Measurements from ENCODE around the gene ZSCAN30. TPM values are rescaled to one million over a fixed set of nuclear protein-coding genes. Genes with fewer than 3 reads are reported as not detected.

ZSCAN30 gene
- polyA plus RNA-seq, 1 donor from 2014 or later, result 30.6 TPM

- Histone ChIP-seq H3K27me3 (ENCODE audit: insufficient read depth, low read depth, low read length) (no peaks in the 10 kb centered on the region), H3K4me2 (ENCODE audit: low read length) (no peak overlapping the region)
Observed at GRCh38 chr18:35277633-35278032, 12.4 kb downstream of the ZSCAN30 start.

GRCh38 chr18:35276267-35276666 is 13.8 kb downstream of the ZSCAN30 start:
- H3F3A ChIP-seq (ENCODE audit: insufficient read depth, low read length, poor library complexity, severe bottlenecking), result no peaks in the 10 kb centered on the region
- no peak overlapping the region for H3K27ac ChIP-seq (ENCODE audit: low read length)
- no peaks in the 10 kb centered on the region for H3K36me3 ChIP-seq (ENCODE audit: insufficient read depth, low read length)
- no peak overlapping the region for H2AFZ ChIP-seq (ENCODE audit: low read depth, low read length)
- no peaks in the 10 kb centered on the region for H3K79me2 ChIP-seq (replicated peaks; ENCODE audit: insufficient read depth, low read length)
- H3K9me3 ChIP-seq (ENCODE audit: low read length), result no peaks in the 10 kb centered on the region
- H4K20me1 ChIP-seq (ENCODE audit: insufficient read depth), result no peaks in the 10 kb centered on the region
- H3K27me3 ChIP-seq (ENCODE audit: insufficient read depth, low read depth, low read length), result no peaks in the 10 kb centered on the region
- no peak overlapping the region for H3K9ac ChIP-seq (ENCODE audit: low read length)
- no peak overlapping the region for H3K4me3 ChIP-seq (ENCODE audit: low read length)
- H3K9me2 ChIP-seq (ENCODE audit: insufficient read depth, low read length), result no peaks in the 10 kb centered on the region
- H3K4me2 ChIP-seq (ENCODE audit: low read length), result no peak overlapping the region
- TF ChIP-seq TAF1 (IDR thresholded peaks at IDR 0.05; ENCODE audit: low read depth), result no peak
- no peak for TF ChIP-seq REST (IDR thresholded peaks at IDR 0.05; ENCODE audit: borderline replicate concordance)
- no peak for TF ChIP-seq EZH2 (IDR thresholded peaks at IDR 0.05; ENCODE audit: borderline replicate concordance, insufficient read depth, low read length, poor library complexity, severe bottlenecking)
- no peak for TF ChIP-seq MXI1 (conservative IDR thresholded peaks at IDR 0.05; ENCODE audit: poor library complexity, severe bottlenecking)
- no peak for TF ChIP-seq CTCF (IDR thresholded peaks at IDR 0.05; ENCODE audit: poor library complexity, severe bottlenecking)
- TF ChIP-seq SMC3 (conservative IDR thresholded peaks at IDR 0.05; ENCODE audit: poor library complexity), result no peak
- TF ChIP-seq POLR2AphosphoS5 (IDR thresholded peaks at IDR 0.05), result no peak

More at GRCh38 chr18:35277633-35278032, 12.4 kb downstream of the ZSCAN30 start:
- Histone ChIP-seq H2AFZ (ENCODE audit: low read depth, low read length) (no peak overlapping the region), H3K79me2 (replicated peaks; ENCODE audit: insufficient read depth, low read length) (no peaks in the 10 kb centered on the region), H3K27ac (ENCODE audit: low read length) (no peak overlapping the region), H3K4me3 (ENCODE audit: low read length) (no peak overlapping the region), H3K36me3 (ENCODE audit: insufficient read depth, low read length) (no peaks in the 10 kb centered on the region), H3K9ac (ENCODE audit: low read length) (no peak overlapping the region), H3K9me2 (ENCODE audit: insufficient read depth, low read length) (no peaks in the 10 kb centered on the region), H3F3A (ENCODE audit: insufficient read depth, low read length, poor library complexity, severe bottlenecking) (no peaks in the 10 kb centered on the region), H4K20me1 (ENCODE audit: insufficient read depth) (no peaks in the 10 kb centered on the region), H3K9me3 (ENCODE audit: low read length) (no peaks in the 10 kb centered on the region)
- no peak for TF ChIP-seq REST (IDR thresholded peaks at IDR 0.05; ENCODE audit: borderline replicate concordance)
- no peak for TF ChIP-seq SMC3 (conservative IDR thresholded peaks at IDR 0.05; ENCODE audit: poor library complexity)
- no peak for TF ChIP-seq RAD21 (conservative IDR thresholded peaks at IDR 0.05)
- TF ChIP-seq TAF1 (IDR thresholded peaks at IDR 0.05; ENCODE audit: low read depth), result no peak
- no peak for TF ChIP-seq EP300 (conservative IDR thresholded peaks at IDR 0.05; ENCODE audit: poor library complexity, severe bottlenecking)
- TF ChIP-seq MXI1 (conservative IDR thresholded peaks at IDR 0.05; ENCODE audit: poor library complexity, severe bottlenecking), result no peak
- TF ChIP-seq CTCF (IDR thresholded peaks at IDR 0.05; ENCODE audit: poor library complexity, severe bottlenecking), result no peak
- TF ChIP-seq POLR2AphosphoS5 (IDR thresholded peaks at IDR 0.05), result no peak
- no peak for TF ChIP-seq EZH2 (IDR thresholded peaks at IDR 0.05; ENCODE audit: borderline replicate concordance, insufficient read depth, low read length, poor library complexity, severe bottlenecking)

Data from neural cell (in vitro differentiated cells).